Right cardiac atrium (tissue), 5 donors: ENCODE measurements around the gene CNPY3. TPM values are rescaled to one million over a fixed set of nuclear protein-coding genes. Genes with fewer than 3 reads are reported as not detected.
"Not testable (repeated sequence)": the region's sequence is repeated elsewhere in the genome, so short reads cannot be mapped to it uniquely, and the experiment has no call there.

ENCODE experiments used
- ATAC-seq, 2 donors: fragments of 200-7000 bp; cut with Tn5 transposase; one replicate each; pipeline versions ENCODE4 v1.8.0 to v1.9.1; 2020; ENCODE audit warnings: moderate library complexity in 2 of 2, mild to moderate bottlenecking in 1 of 2
- DNase-seq, 3 donors: peaks; one replicate each; pipeline ENCODE4 v3.0.0-alpha.2; 2020
- H3K27ac ChIP-seq: one replicate; pipeline ENCODE4 v1.5.1; 2013; ENCODE audit warnings: mild to moderate bottlenecking, low read length, control low read depth, moderate library complexity
- H3K27me3 ChIP-seq: one replicate; pipeline ENCODE4 v1.6.1; 2013; ENCODE audit not compliant: control insufficient read depth, insufficient read depth
- H3K4me1 ChIP-seq: one replicate; pipeline ENCODE4 v1.6.1; 2013; ENCODE audit warnings: low read length; ENCODE audit not compliant: control insufficient read depth, insufficient read depth
- H3K4me3 ChIP-seq: one replicate; pipeline ENCODE4 v1.5.1; 2013; ENCODE audit warnings: low read length, control low read depth
- H3K9me3 ChIP-seq: one replicate; pipeline ENCODE4 v1.6.1; 2013; ENCODE audit warnings: low read length; ENCODE audit not compliant: control insufficient read depth
- WGBS: extraction: QIAGEN DNeasy Blood & Tissue Kit; methylation state at CpG from one replicate; pipeline ENCODE4 v1.1.7; 2013; 5-methylcytosine and 5-hydroxymethylcytosine counted together
- intact Hi-C, 4 donors: fragments of 100-400 bp; cut with DNase I; formaldehyde crosslinking; loops; one replicate each; pipeline versions ENCODE4 v1.11.0 to v1.14.0; 2022 to 2023
- polyA plus RNA-seq: library from polyadenylated mRNA; stranded (reverse); fragments of 200-250 nt; gene quantifications from one replicate; pipeline ENCODE4 v1.2.3, GENCODE V29; 2013
- total RNA-seq, 4 donors: library from RNA; stranded (reverse); fragmentation: NEBNext Ultra II Directional; extraction: Animal tissue kit (Norgen Biotek cat#: 25700); gene quantifications; one replicate each; pipeline ENCODE4 v1.2.1, GENCODE V29; 2021
- donor health status: healthy with polysubstance abuse.
- donor health status: DM: no; HTN: yes; CAD: no.
- donor health status: DM: no; HTN: no; CAD: no.
- donor health status: DM: no; HTN: yes; CAD: no; lungs with severe emphysema.
- donor health status: DM: yes; HTN: yes; CAD: no.

CNPY3 gene
- total and polyA plus RNA-seq, 5 donors: 19.2 to 32.4 (median 27.0) TPM

DNA sequence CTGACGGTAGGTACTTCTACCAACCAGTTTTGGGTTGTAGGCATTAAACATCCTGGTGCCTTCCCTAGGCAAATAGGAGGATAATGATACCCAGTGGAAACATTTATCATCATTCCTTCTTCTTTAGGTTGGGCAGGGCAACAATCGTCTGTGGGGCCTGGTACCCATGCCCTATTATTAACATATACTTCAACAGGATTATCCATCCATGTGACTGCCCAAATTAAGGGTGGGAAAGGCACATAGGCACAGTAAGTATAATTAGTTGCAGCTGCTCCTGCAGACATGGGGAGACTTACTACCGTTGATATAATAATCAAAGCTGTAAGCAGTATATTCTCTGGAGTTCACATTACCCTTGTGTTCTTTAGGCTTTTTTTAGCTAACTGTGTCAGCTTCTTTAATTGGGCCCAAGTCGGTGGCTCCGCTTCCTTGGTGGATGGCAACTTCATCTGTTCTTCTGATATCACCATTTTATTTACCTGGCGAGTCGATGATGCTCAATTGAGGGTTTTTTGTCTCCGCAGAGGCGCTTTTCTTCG lies 33.0 kb upstream of the CNPY3 start:
- DNase-seq (no peak), ATAC-seq (no peak)
- no peaks in the 10 kb centered on the region for H3K4me1 ChIP-seq
- no peaks in the 10 kb centered on the region for H3K27me3 ChIP-seq
- H3K4me3 ChIP-seq: no peak overlapping the region
- no peak overlapping the region for H3K27ac ChIP-seq
- WGBS: 78% methylated on average over 10 of the region's 10 CpGs
- no peaks in the 10 kb centered on the region for H3K9me3 ChIP-seq
- intact Hi-C loops: no loop called here

DNA sequence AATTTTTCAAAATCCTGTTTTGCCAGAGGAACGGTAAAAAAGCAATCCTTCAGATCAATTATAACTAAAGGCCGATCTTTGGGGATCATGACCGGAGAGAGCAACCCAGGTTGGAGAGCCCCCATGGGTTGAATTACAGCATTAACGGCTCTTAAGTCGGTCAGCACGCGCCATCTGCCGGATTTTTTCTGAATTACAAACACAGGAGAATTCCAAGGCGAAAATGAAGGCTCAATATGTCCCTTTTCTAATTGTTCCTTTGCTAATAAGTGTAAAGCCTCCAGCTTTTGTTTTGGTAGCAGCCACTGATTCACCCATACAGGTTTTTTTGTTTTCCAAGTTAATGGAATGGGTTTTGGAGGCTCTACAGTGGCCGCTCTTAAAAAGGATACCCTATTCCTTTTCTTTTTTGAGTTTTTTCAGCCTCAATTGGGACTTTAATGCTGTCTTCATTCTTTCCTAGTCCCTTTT lies 30.4 kb upstream of the CNPY3 start:
- H3K27me3 ChIP-seq: no peaks in the 10 kb centered on the region
- 8% methylated on average over 10 of the region's 10 CpGs for WGBS
- intact Hi-C loops: no loop called here
- H3K4me1 ChIP-seq: no peaks in the 10 kb centered on the region
- ATAC-seq: no peak
- DNase-seq: peak in 1 of 3 donors; percentile 66
- no peak overlapping the region for H3K27ac ChIP-seq
- H3K9me3 ChIP-seq: no peaks in the 10 kb centered on the region
- no peak overlapping the region for H3K4me3 ChIP-seq

DNA sequence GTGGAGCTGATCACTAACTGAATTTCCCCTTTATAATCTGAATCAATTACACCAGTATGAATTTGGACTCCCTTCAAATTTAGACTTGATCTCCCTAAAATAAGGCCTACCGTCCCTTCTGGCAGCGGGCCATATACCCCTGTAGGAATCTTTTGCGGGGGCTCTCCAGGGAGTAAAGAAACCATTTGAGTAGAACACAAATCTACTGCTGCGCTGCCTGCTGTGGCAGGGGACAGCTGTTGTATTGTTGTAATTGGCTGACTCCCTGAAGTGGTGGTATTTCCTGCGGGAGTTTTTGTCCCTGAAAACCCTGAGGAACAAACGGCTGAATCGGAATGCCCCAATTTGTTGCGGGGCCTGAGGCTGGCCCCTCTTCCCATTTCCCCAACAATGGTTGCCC lies 29.4 kb upstream of the CNPY3 start:
- no peaks in the 10 kb centered on the region for H3K27me3 ChIP-seq
- H3K9me3 ChIP-seq: no peaks in the 10 kb centered on the region
- ATAC-seq (no peak), DNase-seq (no peak)
- H3K4me1 ChIP-seq: no peaks in the 10 kb centered on the region
- H3K4me3 ChIP-seq: no peak overlapping the region
- no peak overlapping the region for H3K27ac ChIP-seq
- 37% methylated on average over 8 of the region's 8 CpGs for WGBS
- intact Hi-C loops: loop anchor here (5.0 to 10.0 kb wide), 3 partner anchors 227 to 245 kb away; no protein-coding TSS in a partner anchor

DNA sequence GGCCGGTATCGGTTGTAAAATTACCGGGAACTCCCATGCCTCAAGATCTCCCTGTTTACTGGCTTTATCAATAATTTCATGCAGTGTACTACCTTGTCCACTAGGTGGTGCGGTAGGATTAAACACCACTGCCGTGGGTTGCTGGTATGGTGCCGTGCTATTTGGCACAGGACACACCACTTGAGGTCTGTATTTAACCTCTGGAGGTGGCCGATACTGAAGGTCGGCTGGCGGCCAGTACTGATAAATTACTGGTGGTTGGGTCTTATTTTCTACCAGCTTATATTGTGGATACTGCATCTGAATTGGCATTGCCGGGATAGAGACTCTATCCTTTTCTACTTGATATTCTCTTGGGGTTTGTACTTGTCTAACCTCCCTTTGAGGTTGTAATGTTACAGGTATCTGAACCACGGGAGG lies 27.7 kb upstream of the CNPY3 start:
- H3K4me1 ChIP-seq: no peaks in the 10 kb centered on the region
- no peak overlapping the region for H3K27ac ChIP-seq
- intact Hi-C loops: loop anchor here (5.0 to 10.0 kb wide), 3 partner anchors 226 to 243 kb away; no protein-coding TSS in a partner anchor
- no peaks in the 10 kb centered on the region for H3K27me3 ChIP-seq
- no peaks in the 10 kb centered on the region for H3K9me3 ChIP-seq
- ATAC-seq (peak; percentile 96), DNase-seq (peak; percentile 83 to 89 (median 87))
- no peak overlapping the region for H3K4me3 ChIP-seq
- 2% methylated on average over 11 of the region's 11 CpGs for WGBS

DNA sequence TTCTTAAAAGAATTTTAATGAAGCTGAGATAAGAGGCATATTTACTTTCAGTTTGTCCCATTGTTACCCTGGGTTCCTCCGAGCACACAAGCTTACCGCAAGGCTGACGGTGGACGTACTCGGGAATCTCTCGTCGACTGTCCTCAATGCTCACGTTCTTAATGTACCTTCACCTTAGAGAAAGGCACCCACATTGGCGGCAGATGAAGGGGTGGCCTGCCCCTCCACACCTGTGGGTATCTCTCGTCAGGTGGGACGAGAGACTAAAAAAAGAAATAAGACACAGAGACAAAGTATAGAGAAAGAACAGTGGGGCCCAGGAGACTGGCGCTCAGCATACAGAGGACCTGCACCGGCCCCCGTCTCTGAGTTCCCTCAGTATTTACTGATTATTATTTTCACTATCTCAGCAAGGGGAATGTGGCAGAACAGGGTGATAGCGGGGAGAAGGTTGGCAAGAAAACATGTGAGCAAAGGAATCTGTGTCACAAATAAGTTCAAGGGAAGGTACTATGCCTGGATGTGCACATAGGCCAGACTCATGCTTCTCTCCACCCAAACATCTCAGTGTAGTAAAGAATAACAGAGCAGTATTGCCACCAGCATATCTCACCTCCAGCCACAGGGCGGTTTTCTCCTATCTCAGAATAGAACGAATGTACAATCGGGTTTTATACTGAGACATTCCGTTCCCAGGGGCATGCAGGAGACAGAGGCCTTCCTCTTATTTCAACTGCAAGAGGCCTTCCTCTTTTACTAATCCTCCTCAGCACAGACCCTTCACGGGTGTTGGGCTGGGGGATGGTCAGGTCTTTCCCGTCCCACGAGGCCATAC lies 26.6 kb upstream of the CNPY3 start:
- H3K4me3 ChIP-seq, DNase-seq, H3K27me3 ChIP-seq, H3K9me3 ChIP-seq, ATAC-seq, H3K4me1 ChIP-seq: not testable (repeated sequence)
- 48% methylated on average over 22 of the region's 22 CpGs for WGBS
- intact Hi-C loops: loop anchor here (5.0 to 10.0 kb wide), 3 partner anchors 225 to 242 kb away; no protein-coding TSS in a partner anchor
- H3K27ac ChIP-seq: peak overlapping the region; percentile 79

DNA sequence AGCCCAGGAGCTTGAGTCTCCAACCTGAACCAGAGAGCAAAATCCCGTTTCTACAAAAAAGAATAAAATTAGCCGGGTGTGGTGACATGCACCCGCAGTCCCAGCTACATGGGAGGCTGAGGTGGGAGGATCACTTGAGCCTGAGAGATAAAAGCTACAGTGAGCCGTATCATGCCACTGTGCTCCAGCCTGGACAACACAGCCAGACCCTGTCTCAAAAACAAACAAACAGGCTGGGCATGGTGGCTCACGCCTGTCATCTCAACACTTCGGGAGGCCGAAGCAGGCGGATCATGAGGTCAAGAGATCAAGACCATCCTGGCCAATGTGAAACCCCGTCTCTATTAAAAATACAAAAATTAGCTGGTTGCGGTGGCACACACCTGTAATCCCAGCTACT lies 24.8 kb upstream of the CNPY3 start:
- intact Hi-C loops: loop anchor here (5.0 to 10.0 kb wide), 3 partner anchors 223 to 240 kb away; no protein-coding TSS in a partner anchor
- ATAC-seq (no peak), DNase-seq (no peak)
- Histone ChIP-seq H3K4me3 (no peak overlapping the region), H3K4me1 (no peaks in the 10 kb centered on the region), H3K9me3 (no peaks in the 10 kb centered on the region), H3K27me3 (no peaks in the 10 kb centered on the region), H3K27ac (no peak overlapping the region)
- 88% methylated on average over 10 of the region's 10 CpGs for WGBS

DNA sequence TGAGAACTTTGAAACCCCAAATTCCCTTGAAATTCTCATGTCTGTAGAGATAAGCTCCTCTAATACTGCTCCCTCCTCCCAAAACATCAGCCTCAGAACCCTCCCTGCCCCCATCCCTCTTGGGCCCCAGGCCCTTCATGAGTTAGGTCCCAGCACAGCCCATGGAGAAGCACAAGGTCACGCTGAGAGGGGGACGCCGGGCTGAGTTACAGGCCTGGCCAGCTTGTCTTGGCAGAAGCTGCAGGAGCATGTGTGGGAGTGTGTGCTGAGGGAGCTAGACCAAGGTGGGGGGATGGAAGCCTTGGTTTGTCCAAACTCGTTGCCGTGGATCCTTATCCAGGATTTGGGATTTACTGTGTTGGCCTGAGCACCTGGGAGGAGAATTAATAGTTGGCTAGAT lies 21.9 kb upstream of the CNPY3 start:
- Histone ChIP-seq H3K27me3 (no peaks in the 10 kb centered on the region), H3K9me3 (no peaks in the 10 kb centered on the region), H3K4me1 (no peaks in the 10 kb centered on the region), H3K4me3 (no peak overlapping the region), H3K27ac (no peak overlapping the region)
- intact Hi-C loops: loop anchor here in 2 of 4 donors (5.0 to 10.0 kb wide), 2 partner anchors 235 to 237 kb away; no protein-coding TSS in a partner anchor
- ATAC-seq: peak; percentile 53 to 67
- 21% methylated on average over 5 of the region's 5 CpGs for WGBS
- peak; percentile 41 to 71 (median 65) for DNase-seq

DNA sequence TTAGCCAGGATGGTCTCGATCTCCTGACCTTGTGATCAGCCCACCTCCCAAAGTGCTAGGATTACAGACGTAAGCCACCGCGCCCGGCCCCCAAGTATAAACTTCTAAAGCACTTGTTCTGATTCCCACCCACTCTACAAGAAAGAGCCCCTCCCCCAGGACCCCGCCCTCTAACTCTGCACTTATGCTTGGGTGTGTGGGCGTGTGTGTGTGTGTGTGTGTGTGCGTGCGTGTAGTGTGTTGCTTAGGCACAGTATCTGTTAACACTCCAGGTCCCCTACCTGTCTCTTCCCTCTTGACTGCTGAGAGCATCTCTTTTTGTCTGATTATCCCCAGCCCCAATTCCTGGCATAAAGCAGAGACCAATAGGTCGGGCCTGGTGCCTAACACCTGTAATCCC lies 19.4 kb upstream of the CNPY3 start:
- Histone ChIP-seq H3K27ac (no peak overlapping the region), H3K4me3 (no peak overlapping the region), H3K27me3 (no peaks in the 10 kb centered on the region), H3K9me3 (no peaks in the 10 kb centered on the region), H3K4me1 (no peaks in the 10 kb centered on the region)
- 83% methylated on average over 10 of the region's 10 CpGs for WGBS
- DNase-seq (no peak), ATAC-seq (no peak)
- intact Hi-C loops: loop anchor here in 2 of 4 donors (5.0 to 10.0 kb wide), 2 partner anchors 232 to 235 kb away; no protein-coding TSS in a partner anchor

DNA sequence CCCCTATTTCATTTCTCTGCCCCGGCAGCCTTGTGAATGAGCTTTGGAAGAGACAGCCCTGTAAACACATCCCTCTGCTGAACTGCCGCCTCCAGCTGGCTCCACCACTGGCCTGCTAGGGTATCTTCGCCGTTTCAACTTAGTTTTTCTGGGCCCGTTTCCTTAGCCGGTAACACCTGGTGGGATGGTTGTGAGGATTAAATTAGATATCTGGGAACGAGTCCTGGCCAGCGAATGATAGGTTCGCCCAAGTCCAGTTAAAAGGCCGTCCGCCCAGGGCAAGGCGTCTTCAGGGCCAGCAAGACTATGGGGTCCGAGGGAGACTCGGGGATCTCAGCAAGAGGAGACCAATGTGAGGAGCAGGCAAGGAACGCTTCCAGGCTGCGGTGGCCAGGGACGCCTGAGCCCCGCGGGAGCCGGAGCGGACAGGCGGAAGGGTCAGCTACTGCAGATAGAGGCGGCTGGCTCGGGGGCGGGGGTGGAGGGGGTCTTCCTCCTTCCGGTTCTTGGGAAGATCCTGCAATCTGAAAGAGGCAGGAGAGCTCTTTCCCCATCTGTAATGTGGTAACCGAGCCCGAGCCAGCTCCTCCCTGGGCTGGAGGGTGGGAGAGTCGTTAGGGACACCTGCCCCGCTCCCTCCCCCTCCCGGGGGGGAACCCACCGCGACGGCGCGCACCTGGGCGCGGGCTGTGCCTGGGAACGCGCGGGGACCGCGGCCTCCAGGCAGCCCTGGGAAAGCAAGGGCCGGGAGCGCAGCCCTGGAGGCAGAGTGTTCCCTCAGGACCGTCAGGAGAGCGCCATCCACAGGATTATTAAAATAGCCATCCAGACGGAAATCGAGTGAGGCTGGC lies 17.9 kb upstream of the CNPY3 start:
- peak in 1 of 2 donors; percentile 30 for ATAC-seq
- H3K27ac ChIP-seq: no peak overlapping the region
- no peaks in the 10 kb centered on the region for H3K4me1 ChIP-seq
- intact Hi-C loops: no loop called here
- DNase-seq: no peak
- WGBS: 7% methylated on average over 49 of the region's 49 CpGs
- H3K9me3 ChIP-seq: no peaks in the 10 kb centered on the region
- no peaks in the 10 kb centered on the region for H3K27me3 ChIP-seq
- peak overlapping the region; percentile 21 for H3K4me3 ChIP-seq

DNA sequence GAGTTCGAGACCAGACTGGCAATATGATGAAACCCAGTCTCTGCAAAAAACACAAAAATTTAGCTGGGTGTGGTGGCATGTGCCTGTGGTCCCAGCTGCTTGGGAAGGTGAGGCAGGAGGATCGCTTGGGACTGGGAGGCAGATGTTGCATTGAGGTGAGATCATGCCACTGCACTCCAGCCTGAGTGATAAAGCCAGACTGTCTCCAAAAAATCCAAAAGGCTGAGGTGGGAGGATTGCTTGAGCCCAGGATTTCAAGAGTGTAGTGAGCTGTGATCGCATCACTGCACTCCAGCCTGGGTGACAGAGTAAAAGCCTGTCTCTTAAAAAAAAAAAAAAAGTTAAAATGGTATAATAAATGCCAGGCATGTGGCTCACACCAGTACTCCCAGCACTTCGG lies 14.7 kb upstream of the CNPY3 start:
- Histone ChIP-seq H3K9me3 (no peaks in the 10 kb centered on the region), H3K4me3 (no peak overlapping the region), H3K4me1 (no peaks in the 10 kb centered on the region), H3K27ac (no peak overlapping the region), H3K27me3 (no peaks in the 10 kb centered on the region)
- intact Hi-C loops: no loop called here
- no peak for ATAC-seq
- no peak for DNase-seq
- WGBS: 77% methylated on average over 4 of the region's 4 CpGs
